ENCODE data around the gene HDHD3.

HDHD3 gene

GRCh38 chr9:113350937-113351336 is 25.8 kb downstream of the HDHD3 start:
- TF ChIP-seq GABPA (IDR thresholded peaks at IDR 0.05; ENCODE audit: low read depth) = no peak
- TF ChIP-seq SPI1 (IDR thresholded peaks at IDR 0.05; ENCODE audit: borderline replicate concordance, low read depth) = peak; percentile 91
- TF ChIP-seq POLR2AphosphoS5 (IDR thresholded peaks at IDR 0.05; ENCODE audit: low read depth) = peak; percentile 53; the same call in 1 of the 2 replicates
- no peaks in the 10 kb centered on the region for H3K27me3 ChIP-seq (ENCODE audit: insufficient read depth, poor library complexity, severe bottlenecking)
- H3K27ac ChIP-seq (replicated peaks) = peak overlapping the region; percentile 68
- DNase-seq (ENCODE audit: low read depth in 1 of 2, low spot score in 1 of 2) = peak; percentile 55 to 68
- H3K4me3 ChIP-seq (replicated peaks; ENCODE audit: insufficient read depth, low read length) = no peak overlapping the region

DNA sequence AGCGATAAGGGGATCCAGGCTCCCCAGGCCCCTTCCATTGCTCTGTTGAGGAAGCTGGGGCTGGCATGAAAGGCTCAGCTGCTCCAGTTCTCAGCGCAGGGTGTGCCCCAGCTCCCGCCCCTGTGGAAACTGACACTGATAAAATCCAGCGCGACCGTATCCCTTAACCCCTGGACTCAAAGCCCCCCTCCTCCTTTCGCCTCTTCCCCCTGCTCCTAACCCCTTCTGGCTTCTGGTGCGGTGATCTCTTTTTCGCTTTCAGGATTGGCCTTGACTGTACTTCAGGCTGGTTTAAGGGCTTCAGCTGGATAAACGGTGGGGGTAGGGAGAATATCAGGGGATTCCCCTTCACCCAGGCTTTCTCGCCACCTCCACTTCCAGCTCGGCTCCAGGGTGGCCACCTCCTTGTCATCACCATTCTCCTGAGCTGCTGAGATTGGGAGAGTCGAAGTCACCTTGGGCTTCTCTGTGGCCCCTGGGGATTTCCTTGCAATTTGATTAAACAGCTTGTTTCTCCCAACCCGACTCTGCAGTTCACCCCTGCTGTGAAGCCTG is 26.6 kb downstream of the HDHD3 start:
- H3K4me3 ChIP-seq (replicated peaks; ENCODE audit: insufficient read depth, low read length) = peak overlapping the region; percentile 51
- no peaks in the 10 kb centered on the region for H3K27me3 ChIP-seq (ENCODE audit: insufficient read depth, poor library complexity, severe bottlenecking)
- no peak for DNase-seq (ENCODE audit: low read depth in 1 of 2, low spot score in 1 of 2)
- H3K27ac ChIP-seq (replicated peaks) = peak overlapping the region; percentile 68; the same call in 1 of the 2 replicates
- TF ChIP-seq REST (IDR thresholded peaks at IDR 0.05; ENCODE audit: insufficient replicate concordance, low read depth) = no peak
- no peak for TF ChIP-seq POLR2AphosphoS5 (IDR thresholded peaks at IDR 0.05; ENCODE audit: low read depth)
- TF ChIP-seq GABPA (IDR thresholded peaks at IDR 0.05; ENCODE audit: low read depth) = no peak

DNA sequence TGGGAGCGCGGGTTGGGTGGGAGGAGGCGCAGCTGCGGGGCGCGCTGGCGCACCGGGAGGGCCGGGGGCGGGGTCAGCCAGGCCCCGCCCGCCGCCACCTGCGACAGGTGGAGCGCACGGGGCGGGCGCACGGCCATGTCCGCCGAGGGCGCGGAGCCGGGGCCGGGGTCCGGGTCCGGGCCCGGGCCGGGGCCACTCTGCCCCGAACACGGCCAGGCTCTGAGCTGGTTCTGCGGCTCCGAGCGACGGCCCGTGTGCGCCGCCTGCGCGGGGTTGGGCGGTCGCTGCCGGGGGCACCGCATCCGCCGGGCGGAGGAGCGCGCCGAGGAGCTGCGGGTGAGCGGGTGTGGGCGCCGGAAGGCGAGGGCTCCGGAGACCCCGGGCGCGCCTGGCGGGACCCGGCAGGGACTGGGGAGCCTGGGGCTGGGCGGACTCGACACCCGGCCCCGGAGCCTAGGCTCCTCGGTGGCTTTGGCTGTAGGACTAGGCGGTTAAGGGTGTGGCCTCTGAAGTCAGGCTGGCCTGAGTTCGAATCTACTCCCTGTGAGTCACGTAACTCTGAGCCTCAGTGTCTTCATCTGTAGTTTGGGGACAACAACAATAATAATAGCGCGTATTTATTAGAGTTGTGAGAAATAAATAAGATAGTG is 27.2 kb downstream of the HDHD3 start, which contains the start of gene BSPRY:
Gene BSPRY (plus strand): TSS at position 97 of the 650 bp plus-strand sequence. CDS start 39 bp downstream, at position 136.
- Histone ChIP-seq H3K27ac (replicated peaks) (peak within 1 kb of the TSS; percentile 3; the same call in 1 of the 2 replicates), H3K4me3 (replicated peaks; ENCODE audit: insufficient read depth, low read length) (peak within 1 kb of the TSS; percentile 51), H3K27me3 (ENCODE audit: insufficient read depth, poor library complexity, severe bottlenecking) (no peaks in the 10 kb centered on the region)
- TF ChIP-seq POLR2AphosphoS5 (IDR thresholded peaks at IDR 0.05; ENCODE audit: low read depth) (no peak), SPI1 (IDR thresholded peaks at IDR 0.05; ENCODE audit: borderline replicate concordance, low read depth) (no peak), REST (IDR thresholded peaks at IDR 0.05; ENCODE audit: insufficient replicate concordance, low read depth) (no peak), GABPA (IDR thresholded peaks at IDR 0.05; ENCODE audit: low read depth) (no peak), CTCF (IDR thresholded peaks at IDR 0.05; ENCODE audit: insufficient read depth, low read length) (no peak)
- DNase-seq (ENCODE audit: low read depth in 1 of 2, low spot score in 1 of 2) = no peak

GRCh38 chr9:113349066-113349444 is 27.7 kb downstream of the HDHD3 start:
- H3K27ac ChIP-seq (replicated peaks) = no peak overlapping the region

More at GRCh38 chr9:113349066-113349444, 27.7 kb downstream of the HDHD3 start:
- no peak for DNase-seq (ENCODE audit: low read depth in 1 of 2, low spot score in 1 of 2)
- Histone ChIP-seq H3K27me3 (ENCODE audit: insufficient read depth, poor library complexity, severe bottlenecking) (no peaks in the 10 kb centered on the region), H3K4me3 (replicated peaks; ENCODE audit: insufficient read depth, low read length) (peak overlapping the region; percentile 51; the same call in 1 of the 2 replicates)
- TF ChIP-seq GABPA (IDR thresholded peaks at IDR 0.05; ENCODE audit: low read depth) (no peak), POLR2AphosphoS5 (IDR thresholded peaks at IDR 0.05; ENCODE audit: low read depth) (no peak), REST (IDR thresholded peaks at IDR 0.05; ENCODE audit: insufficient replicate concordance, low read depth) (no peak), SPI1 (IDR thresholded peaks at IDR 0.05; ENCODE audit: borderline replicate concordance, low read depth) (no peak), CTCF (IDR thresholded peaks at IDR 0.05; ENCODE audit: insufficient read depth, low read length) (no peak)
